Right lobe of liver (tissue), 4 donors: ENCODE data around the gene DOCK2.

Experiments used
- POLR2A ChIP-seq: fragments of 450-650 bp; IDR thresholded peaks from one replicate; pipeline ENCODE4 v1.6.1; 2017; ENCODE audit warnings: antibody characterized with exemption, mild to moderate bottlenecking
- TF ChIP-seq, protein P1 (sequence below), 4 donors: fragments of 200-600 bp in 3 of 4; fragments of 450-650 bp in 1 of 4; IDR thresholded peaks; one replicate each; pipeline versions ENCODE4 v1.5.1 to v1.8.0; 2016 to 2022; ENCODE audit warnings: antibody characterized with exemption in 4 of 4, mild to moderate bottlenecking in 2 of 4
- donor health status: DM: no; HTN: no; CAD: no.
- donor health status: DM: no; HTN: no; CAD: no.
- donor health status: DM: no; HTN: yes; CAD: no.

GRCh38 chr5:169993485-169993790 lies 356.4 kb downstream of the DOCK2 start:
- TF ChIP-seq, protein P1, sequence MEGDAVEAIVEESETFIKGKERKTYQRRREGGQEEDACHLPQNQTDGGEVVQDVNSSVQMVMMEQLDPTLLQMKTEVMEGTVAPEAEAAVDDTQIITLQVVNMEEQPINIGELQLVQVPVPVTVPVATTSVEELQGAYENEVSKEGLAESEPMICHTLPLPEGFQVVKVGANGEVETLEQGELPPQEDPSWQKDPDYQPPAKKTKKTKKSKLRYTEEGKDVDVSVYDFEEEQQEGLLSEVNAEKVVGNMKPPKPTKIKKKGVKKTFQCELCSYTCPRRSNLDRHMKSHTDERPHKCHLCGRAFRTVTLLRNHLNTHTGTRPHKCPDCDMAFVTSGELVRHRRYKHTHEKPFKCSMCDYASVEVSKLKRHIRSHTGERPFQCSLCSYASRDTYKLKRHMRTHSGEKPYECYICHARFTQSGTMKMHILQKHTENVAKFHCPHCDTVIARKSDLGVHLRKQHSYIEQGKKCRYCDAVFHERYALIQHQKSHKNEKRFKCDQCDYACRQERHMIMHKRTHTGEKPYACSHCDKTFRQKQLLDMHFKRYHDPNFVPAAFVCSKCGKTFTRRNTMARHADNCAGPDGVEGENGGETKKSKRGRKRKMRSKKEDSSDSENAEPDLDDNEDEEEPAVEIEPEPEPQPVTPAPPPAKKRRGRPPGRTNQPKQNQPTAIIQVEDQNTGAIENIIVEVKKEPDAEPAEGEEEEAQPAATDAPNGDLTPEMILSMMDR (IDR thresholded peaks at IDR 0.05), result no peak
- TF ChIP-seq POLR2A, result no peak
